Activated gamma-delta T cell (primary cell): ENCODE measurements around the gene WDR17.

Experiments used
- DNase-seq: peaks from one replicate; lab custom pipeline; 2025; lab: John Stamatoyannopoulos, UW

Gene WDR17

DNA sequence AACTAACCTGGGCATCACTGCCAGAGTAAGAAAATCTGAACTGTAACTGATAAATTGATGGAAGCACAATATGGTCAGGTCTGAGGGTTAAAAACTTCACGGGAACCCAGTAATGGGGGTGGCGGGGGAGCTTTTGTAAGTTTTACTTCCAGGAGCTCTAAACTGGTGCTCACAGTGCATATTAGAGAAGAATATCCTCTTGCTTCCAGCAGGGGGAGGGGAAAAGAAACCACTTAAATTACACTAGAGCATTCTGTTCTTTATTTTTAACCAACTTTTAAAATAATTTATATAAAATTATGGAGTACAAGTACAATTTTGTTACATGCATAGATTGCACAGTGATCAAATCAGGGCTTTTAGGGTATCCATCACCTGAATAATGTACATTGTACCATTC is 33.7 kb downstream of the WDR17 start:
- DNase-seq: no peak

DNA sequence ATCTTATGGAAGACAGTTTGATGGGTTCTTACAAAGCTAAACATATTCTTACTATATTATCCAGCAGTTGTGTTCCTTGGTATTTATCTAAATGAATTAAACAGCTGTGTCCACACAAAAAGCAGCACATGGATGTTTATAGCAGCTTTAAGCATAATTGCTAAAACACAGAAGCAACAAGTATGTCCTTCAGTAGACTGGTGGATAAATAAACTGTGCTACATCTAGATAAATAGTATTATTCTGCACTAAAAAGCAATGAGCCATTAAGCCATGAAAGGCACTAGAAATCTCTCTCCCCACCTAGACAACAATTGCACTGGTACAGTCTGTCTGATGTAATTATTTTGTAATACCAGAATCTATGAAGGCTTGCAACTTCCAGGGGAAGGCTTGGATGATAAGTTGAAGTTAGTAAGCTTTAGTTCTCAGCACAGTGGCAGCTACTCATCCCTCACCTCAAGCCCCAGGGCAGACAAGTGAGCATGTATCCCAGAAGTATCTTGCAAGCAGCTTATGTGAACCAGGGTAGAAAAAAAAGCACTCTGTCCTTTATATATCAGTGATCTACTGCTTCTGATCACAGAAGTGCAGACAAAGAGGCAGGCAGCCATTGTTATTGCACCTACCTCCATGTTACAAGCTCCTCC is 36.9 kb downstream of the WDR17 start:
- no peak for DNase-seq

DNA sequence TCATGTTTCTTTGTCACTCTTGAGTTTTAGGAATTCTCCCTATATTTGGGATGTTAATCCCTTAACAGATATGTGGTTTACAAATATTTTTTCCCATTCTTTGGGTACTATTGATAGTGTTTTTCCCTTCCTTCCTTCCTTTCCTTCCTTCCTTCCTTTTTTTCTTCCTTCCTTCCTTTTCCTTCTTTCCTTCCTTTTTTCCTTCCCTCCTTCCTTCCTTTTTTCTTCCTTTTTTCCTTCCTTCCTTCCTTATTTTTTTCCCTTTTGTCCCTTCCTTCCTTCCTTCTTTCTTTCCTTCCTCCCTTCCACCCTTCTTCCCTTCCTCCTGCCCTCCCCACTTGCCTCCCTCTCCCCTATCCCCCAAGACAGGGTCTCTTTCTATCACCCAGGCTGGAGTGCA is 42.1 kb downstream of the WDR17 start:
- DNase-seq: no peak

DNA sequence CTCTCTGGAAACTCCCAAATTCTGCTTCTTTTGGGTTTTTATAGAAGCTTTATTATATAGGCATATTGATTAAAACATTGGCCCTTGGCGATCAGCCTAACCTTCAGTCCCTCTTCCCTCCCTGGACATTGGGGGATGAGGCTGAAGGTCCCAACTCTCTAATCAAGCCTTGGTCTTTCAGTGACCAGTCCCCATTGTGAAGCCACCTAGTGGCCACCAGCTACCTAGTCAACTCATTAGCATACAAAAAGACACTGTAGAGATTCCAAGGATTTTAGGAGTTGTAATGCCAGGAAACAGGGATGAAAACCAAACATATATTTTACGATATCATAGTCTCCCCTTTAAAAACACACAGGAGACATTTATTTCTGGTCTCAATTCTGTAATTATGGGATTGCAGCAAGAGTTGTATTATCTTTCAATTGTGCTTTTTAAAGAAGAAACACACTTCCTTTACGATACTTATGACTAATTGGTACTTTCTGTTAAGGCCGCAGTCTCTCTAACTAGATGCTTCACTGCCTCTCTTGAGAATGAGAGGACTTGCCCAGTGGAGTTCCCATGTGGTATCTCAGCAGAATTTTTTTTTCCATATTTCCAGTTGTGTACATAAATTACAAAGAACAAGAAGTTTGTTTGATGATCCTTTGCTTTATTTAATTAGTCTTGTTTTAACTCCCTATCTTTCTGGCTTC is 58.2 kb downstream of the WDR17 start:
- no peak for DNase-seq

DNA sequence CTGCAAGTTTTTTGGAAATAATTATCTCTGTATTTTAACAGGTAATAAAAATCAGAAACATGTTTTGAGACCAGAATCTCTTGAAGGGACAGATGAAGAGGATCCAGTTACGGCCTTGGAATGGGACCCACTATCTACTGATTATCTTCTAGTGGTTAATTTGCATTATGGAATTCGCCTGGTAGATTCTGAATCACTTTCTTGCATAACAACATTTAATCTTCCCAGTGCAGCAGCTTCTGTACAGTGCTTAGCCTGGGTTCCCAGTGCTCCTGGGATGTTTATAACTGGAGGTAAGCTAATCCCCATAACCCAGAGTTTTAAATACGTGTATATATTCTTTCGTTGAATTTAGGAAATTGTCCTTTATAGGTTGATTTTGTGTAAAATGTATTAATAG is 59.4 kb downstream of the WDR17 start:
- no peak for DNase-seq

DNA sequence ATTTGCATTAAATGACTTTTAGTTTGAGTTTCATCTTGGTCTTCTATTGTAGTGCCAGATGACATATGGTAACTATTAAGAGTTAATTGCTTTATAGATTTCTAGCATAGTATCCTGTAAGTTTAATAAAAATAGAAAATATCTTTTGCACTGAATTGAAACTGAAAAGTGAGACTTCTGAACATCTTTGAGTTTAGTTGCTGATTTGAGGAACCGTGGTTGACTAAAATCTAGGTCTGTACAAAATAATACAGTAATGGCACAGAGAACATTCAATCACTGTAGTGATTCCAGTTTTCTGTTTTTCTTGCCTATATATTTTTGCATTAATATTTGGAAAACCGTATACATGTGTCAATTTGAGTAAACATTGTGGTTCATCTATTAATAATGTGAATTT is 69.0 kb downstream of the WDR17 start:
- DNase-seq: no peak

DNA sequence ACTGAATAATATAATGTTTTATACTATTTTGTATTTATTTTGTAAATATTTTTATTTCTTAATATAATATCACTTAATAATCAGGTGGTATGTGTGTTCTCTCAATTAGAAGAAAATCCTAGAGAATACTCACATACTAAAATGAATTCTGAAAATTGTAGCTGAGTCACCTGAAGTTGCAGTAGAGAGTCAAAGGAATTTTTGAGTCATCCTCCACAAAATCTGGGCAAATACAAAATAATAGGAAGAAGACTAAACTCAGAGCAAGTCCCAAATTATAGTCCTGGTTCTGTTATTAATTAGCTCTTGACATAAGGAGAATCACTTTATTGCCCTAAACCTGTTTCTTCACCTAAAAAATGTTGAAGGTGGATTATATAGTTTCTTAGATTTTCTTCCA is 72.0 kb downstream of the WDR17 start:
- DNase-seq: no peak

DNA sequence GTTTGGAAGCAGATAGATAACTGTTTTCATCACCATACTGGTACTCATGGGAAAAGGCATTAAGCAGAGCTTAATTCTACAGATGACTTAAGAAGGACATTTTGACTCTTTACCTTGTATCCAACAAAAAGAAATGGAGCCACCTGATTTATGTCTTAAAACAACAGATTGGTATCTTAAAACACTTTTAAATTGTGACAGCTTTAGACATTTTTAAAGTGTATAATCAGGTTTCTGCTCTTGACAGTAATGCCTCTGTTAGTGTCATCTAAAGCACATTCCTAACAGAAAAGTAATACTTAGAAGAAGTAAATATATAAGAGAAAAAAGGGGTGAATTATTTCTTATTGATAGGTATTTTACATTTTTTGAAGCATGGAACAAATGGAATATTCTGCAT is 73.9 kb downstream of the WDR17 start:
- no peak for DNase-seq

DNA sequence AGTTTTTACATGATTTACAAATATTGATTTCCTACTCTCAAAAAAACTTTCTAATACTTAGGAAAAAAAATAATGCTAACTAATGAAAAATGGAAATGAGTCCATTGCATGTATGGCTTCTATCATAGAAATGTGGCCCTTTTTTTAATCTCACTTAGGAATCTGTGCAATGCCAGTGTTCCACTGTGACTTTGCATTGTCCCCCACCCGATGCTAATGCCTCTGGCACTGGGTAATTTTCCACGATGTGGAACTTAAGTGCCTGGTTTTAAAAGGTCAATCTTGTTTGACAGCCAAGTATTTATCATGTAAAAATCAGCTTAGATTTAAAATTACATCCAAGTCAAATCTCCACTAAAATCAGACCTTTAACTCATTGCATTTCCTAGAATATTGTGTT is 76.6 kb downstream of the WDR17 start:
- DNase-seq: no peak

DNA sequence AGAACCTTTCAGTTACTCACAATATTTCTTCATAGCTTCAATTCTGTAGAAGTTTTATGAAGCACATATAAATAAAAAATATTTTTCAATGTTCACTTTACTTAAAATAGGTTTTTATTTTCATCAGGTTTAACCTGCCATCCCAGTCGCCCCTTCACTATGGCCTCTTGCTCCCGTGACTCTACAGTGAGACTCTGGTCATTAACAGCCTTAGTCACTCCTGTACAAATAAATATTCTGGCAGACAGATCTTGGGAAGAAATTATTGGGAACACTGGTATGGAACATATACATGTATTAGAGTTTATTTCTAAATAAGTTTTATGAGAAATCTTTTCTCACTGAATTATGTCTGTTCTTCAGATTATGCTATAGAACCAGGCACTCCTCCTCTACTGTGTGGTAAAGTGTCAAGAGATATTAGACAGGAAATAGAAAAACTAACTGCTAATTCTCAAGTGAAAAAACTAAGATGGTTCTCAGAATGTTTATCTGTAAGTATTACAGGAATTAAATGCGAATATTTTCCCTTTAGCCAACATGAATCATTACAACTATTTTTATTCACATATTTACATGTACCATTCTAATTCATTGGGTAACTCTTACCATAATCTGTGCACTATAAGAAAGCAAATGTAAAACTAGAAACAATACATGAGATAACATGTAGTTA is 84.2 kb downstream of the WDR17 start:
- no peak for DNase-seq

DNA sequence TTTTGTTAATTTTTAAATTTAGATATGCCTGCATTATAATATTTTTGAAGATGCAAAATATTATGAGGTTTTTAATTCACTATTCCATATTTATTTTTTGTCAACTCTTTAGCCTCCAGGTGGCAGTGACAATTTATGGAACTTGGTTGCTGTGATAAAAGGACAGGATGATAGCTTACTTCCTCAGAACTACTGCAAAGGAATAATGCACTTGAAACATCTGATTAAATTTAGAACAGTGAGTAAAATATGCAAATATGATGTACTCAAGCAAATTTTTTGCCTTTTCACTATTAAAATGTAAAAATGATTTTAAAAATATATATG is 84.7 kb downstream of the WDR17 start:
- no peak for DNase-seq

DNA sequence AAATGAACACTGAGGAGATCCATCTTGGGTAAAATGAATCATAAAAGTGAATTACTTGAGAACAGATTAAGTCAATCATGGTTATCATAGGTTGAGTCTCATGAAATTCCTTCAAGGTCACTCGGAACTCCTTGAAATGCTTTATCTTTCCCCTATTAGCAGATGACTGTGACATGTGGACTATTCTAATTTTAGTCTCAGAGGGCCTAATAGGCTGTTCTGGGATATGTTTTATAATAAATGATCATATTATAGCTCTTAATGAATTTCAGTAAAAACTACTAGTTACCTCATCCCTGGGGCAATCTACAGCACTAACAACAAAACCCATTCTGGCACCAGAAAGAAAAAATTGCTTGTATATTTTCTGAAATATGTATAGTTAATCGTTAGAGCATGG is 85.1 kb downstream of the WDR17 start:
- no peak for DNase-seq

DNA sequence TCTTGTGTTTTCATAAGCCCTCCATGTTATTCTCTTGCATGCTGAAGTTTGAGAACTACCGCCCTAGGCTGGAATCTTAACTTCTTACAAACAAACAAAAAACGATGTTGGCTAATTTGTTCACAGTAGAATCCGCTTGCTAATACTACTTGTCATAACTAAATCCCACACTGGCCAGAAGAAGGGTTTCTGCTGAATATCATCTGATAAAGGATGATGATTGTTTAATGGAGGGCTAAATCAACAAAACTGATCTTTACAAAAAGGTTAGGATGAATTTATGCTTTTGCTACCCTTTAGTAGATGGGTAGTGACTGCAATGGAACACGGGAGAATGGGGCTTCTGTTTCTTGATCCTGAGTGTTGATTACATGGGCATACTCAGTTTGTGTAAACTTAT is 87.5 kb downstream of the WDR17 start:
- no peak for DNase-seq

DNA sequence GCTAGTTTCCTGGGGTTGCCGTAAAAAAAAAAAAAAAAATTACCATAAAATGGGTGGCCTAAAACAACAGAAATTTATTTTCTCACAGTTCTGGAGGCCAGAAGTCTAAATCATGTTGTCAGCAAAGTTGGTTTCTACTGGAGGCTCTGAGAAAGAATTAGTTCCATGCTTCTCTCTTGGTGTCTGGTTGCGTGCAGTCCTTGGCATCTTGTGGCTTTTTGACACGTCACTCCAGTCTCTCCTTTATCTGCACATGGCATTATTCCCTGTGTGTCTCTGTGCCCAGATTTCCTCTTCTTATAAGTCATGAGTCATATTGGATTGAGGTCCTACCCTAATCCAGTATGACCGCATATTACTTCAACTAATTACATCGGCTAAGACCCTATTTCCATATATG is 91.0 kb downstream of the WDR17 start:
- DNase-seq: no peak

DNA sequence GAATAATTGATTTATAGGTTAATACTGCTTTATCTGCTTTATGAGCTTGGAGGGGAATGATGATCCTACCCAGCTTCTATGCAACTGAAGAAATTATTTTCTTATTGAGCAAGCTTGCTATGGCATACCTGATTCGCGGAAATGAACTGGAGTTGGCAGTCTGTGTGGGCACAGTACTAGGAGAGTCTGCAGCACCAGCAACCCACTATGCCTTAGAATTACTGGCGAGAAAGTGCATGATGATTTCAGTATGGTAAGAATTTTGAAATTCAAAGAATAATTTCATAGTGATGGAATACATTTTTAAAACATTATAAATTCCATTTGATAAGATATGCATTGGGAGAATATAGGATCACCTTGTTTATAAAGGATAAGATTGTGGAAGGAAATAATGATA is 97.4 kb downstream of the WDR17 start:
- DNase-seq: no peak

DNA sequence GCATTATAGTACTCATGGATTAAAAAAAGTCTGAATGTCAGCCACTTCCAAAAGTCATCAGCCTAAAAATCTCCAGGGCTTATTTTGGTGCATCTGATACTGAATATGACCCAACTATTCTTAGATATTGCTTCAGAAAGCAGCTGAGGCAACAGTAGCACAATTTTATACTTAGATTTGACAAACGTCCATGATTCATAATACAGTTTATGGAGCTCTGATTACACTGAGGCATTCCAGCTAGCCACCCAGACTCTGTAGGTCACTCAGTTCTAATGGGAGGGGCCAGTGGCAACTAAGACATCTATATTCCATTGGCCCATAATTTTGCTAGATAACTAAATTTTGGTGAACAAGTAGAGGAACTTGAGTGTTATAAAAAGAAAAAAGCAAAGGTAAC is 119.4 kb downstream of the WDR17 start:
- DNase-seq: no peak

DNA sequence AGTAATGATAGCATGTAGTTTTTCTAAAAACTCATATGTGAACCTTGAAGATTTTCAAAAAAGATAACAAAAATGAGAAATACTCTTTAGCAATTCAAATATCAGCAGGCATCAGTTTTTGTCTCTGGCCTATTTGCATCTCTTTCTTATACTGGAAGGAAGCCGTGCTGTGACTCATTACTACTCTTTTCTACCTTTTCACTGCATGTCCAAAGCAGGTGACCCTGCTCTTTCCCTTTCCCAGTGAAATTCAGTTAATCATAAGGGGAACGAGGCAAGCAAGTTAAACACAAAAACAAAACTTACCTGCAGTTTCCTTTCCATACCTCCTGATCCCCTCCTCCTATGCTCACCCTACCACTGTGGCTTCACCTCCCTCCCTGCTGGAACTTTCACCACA is 120.4 kb downstream of the WDR17 start:
- no peak for DNase-seq

DNA sequence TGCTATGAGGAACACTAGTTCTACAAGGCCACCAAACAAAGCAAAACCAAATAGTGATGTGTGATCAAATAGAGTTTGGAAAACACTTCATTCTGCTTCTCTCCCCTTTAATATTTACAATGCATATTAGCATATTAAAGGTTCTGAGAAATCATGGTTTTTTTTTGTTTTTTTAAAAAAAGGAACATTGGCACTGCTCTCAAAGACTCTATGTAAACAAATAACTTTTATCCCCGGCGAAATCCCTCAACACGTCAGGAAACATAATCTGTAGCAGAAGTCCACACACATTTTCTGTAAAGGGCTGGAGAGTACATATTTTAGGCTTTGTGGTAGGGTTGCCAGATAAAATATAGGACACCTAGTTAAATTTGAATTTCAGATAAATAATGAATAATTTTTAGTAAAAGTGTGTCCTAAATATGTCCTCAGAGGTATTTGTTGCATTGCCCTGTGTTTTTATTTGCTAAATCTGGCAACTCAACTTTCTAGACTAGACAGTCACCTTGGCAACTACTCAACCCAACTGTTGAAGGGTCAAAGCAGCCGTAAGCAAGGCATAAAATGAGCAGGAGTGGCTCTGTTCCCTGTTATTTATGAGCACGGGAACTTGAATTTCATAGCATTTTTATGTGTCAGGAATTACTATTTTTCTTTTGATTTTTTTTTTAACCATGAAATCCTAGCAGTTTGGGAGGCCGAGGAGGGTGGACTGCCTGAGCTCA is 121.2 kb downstream of the WDR17 start:
- DNase-seq: no peak

DNA sequence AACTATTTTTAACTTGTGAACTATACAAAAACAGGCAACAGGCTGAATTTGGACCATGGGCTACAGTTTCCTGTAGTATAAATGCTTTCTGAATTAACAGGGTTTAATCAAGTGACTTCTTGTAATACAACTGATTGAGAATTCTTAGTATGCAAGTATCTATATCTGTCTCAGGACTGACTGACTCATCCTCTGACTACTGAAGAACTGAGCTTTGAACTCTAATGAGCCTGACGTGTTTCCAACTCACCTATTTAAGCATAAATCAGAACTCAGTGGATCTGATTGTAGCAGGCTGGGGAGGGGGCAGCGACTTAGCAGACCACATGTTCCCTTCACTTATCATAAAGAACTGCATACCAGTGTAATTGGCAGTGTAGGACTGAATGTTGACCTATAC is 122.0 kb downstream of the WDR17 start:
- DNase-seq: no peak

DNA sequence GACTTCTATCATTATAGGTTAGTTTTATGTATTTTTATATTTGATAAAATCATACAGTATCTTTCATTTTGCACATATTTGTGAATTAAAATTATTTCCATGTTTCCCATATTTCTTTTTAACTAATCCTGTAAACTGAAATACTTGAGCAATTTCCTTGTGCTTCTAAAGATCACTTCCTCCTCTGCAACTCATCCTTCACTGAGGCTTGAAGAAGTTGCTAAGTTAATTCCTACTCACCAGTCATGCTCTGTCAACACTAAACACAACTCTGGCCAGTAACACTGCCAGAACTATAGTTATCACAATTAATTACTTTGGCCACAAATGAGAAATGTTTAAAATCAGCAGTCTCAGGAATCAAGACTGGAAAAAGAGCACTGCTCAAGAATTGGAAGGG is 123.0 kb downstream of the WDR17 start:
- no peak for DNase-seq

DNA sequence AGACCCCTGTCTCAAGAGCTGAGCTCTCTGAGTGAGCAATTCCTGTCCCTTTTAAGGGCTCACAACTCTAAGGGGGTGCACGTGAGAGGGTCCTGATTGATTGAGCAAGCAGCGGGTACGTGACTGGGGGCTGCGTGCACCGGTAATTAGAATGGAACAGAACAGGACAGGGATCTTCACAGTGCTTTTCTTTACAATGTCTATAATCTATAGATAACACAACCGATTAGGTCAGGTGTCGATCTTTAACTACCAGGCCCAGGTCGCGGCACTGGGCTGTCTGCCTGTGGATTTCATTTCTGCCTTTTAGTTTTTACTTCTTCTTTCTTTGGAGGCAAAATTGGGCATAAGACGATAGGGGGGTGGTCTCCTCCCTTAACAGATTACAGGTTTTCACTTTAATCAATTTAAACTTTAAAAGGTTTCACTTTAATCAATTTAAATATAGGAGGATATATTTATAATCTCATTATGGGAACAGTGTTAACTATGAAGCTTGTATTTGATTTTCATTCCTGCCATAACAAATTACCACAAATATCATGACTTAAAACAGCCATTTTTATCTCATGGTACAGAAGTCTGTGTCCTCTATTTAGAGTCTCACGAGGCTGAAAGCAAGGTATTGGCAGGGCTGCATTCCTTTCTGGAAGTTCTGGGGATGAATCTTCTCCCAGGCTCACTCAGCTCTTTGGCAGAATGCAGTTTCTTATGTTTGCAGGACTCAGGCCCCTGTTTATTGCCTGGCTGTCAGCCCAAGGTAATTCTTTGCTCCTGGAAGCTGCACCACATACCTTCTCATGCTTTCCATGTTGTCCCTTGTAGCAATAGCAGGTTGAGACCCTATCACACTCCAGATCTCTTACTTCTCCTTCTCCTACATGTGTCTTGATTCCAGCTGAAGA is 124.5 kb downstream of the WDR17 start:
- DNase-seq: no peak

DNA sequence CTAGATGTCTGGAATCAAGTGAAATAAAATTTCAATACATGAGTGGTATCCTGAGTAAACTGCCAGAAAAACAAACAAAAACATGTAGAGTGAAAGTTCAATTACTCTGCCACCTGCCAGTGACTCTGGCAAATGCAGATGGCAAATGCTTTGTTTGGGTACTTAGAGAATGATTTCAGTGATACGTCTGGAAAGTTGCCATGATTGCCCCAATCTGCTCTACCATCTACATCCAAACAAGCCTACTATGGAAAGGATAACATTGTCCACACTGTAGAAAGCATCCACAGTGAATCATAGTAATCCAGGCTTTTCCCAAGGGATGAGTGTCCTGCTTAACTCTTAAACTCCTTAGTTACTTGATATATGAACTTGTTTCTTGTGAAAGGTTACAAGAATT is 126.3 kb downstream of the WDR17 start:
- no peak for DNase-seq
